Chondrocyte (in vitro differentiated cells): ENCODE data around the gene PRELP. TPM values are rescaled to one million over a fixed set of nuclear protein-coding genes. Genes with fewer than 3 reads are reported as not detected.

Experiments used
- DNase-seq: peaks from one replicate; pipeline ENCODE4 v3.0.0; 2021; ENCODE audit warnings: mixed read lengths, low spot score
- H3K27ac Mint-ChIP-seq: one replicate; pipeline ENCODE4 v1.8.0; 2021; ENCODE audit warnings: mild to moderate bottlenecking, moderate library complexity, mixed read lengths; ENCODE audit not compliant: unreplicated experiment
- H3K27me3 Mint-ChIP-seq: 2 replicates; pipeline ENCODE4 v1.8.0; 2021; ENCODE audit warnings: low read depth, mixed read lengths
- H3K36me3 Mint-ChIP-seq: 2 replicates; pipeline ENCODE4 v1.8.0; 2021; ENCODE audit warnings: low read depth, mixed read lengths
- H3K4me1 Mint-ChIP-seq: 2 replicates; pipeline ENCODE4 v1.8.0; 2021; ENCODE audit warnings: low read depth, mild to moderate bottlenecking, mixed read lengths
- H3K4me3 Mint-ChIP-seq: one replicate; pipeline ENCODE4 v1.8.0; 2021; ENCODE audit warnings: mild to moderate bottlenecking, moderate library complexity, mixed read lengths; ENCODE audit not compliant: unreplicated experiment
- H3K9me3 Mint-ChIP-seq: 2 replicates; pipeline ENCODE4 v1.8.0; 2021; ENCODE audit warnings: low read depth, mixed read lengths
- CTCF ChIP-seq: fragments of 200-600 bp; sonication (generic); IDR thresholded peaks from 2 replicates; pipeline ENCODE4 v1.5.0; 2021; ENCODE audit warnings: antibody characterized with exemption, mild to moderate bottlenecking, moderate library complexity
- total RNA-seq: library from RNA; stranded (reverse); gene quantifications from 3 replicates; pipeline ENCODE4 v1.2.1, GENCODE V29; 2021

PRELP gene
- total RNA-seq, 1 donor from 2014 or later: 33.7 TPM

GRCh38 chr1:203497269-203497777 lies 21.7 kb downstream of the PRELP start:
- TF ChIP-seq CTCF: no peak
- no peaks in the 10 kb centered on the region for H3K4me1 Mint-ChIP-seq

GRCh38 chr1:203499643-203500278 lies 24.2 kb downstream of the PRELP start:
- no peaks in the 10 kb centered on the region for H3K9me3 Mint-ChIP-seq
- no peak for DNase-seq
- no peaks in the 10 kb centered on the region for H3K36me3 Mint-ChIP-seq
- H3K27ac Mint-ChIP-seq: no peak overlapping the region
- H3K4me1 Mint-ChIP-seq: peaks cover 4% of the 10 kb centered on the region
- no peak overlapping the region for H3K4me3 Mint-ChIP-seq
- H3K27me3 Mint-ChIP-seq: no peaks in the 10 kb centered on the region
- TF ChIP-seq CTCF: no peak

More at GRCh38 chr1:203497269-203497777, 21.7 kb downstream of the PRELP start:
- H3K27me3 Mint-ChIP-seq: peaks cover 3% of the 10 kb centered on the region
- H3K27ac Mint-ChIP-seq: no peak overlapping the region
- no peaks in the 10 kb centered on the region for H3K9me3 Mint-ChIP-seq
- H3K4me3 Mint-ChIP-seq: no peak overlapping the region
- DNase-seq: no peak
- no peaks in the 10 kb centered on the region for H3K36me3 Mint-ChIP-seq

GRCh38 chr1:203500279-203500678 lies 24.7 kb downstream of the PRELP start:
- no peaks in the 10 kb centered on the region for H3K36me3 Mint-ChIP-seq
- TF ChIP-seq CTCF: no peak
- H3K9me3 Mint-ChIP-seq: no peaks in the 10 kb centered on the region
- H3K27me3 Mint-ChIP-seq: no peaks in the 10 kb centered on the region
- no peak for DNase-seq
- no peak overlapping the region for H3K27ac Mint-ChIP-seq
- no peak overlapping the region for H3K4me3 Mint-ChIP-seq
- H3K4me1 Mint-ChIP-seq: peaks cover 7% of the 10 kb centered on the region

- peaks cover 29% of the 10 kb centered on the region for H3K4me1 Mint-ChIP-seq
- no peak for DNase-seq
Observed at GRCh38 chr1:203503836-203504235, 28.2 kb downstream of the PRELP start.

More at GRCh38 chr1:203503836-203504235, 28.2 kb downstream of the PRELP start:
- Mint-ChIP-seq H3K4me3 (no peak overlapping the region), H3K27me3 (no peaks in the 10 kb centered on the region), H3K36me3 (no peaks in the 10 kb centered on the region), H3K27ac (no peak overlapping the region), H3K9me3 (no peaks in the 10 kb centered on the region)
- TF ChIP-seq CTCF: no peak
